ENCODE data around the gene MAP2K5.
A peak's percentile ranks its signal among the peaks of the same experiment; 100 is the strongest.

MAP2K5 gene

DNA sequence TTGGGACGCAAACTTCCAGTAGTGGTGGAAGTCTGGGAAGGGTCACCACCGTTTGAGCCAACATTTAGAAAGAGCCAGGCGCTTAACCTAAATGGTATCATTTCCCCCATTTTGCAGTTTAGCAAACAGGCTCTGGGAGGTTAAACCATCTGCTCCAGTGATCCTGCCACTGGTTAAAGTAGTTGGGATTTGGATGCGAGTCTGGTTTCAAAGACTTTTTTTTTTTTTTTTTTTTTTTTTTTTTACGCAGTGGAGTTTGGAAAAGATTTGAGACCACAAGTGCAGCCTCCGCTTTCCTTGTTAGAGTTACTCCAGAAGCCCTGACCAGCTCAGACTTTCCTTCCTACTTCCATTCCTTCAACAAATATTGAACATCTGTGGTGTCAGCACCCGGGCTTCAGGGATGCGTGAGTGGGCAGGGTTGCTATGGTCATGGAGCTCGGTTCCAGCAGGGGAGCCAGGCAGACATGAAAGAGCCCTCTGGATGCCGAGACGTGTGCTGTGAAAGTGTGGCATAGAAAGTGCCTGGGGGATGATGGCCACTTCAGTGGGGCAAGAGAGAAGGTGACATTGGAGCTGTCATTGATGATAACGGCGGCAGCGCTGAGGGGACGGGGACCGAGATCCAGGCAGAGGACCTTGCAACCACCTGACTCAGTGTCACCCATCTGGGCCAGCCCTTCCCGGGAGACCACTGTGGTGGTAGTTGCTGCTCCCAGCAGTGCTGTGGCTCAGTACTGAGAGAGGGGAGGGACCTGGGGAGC lies 298.4 kb downstream of the MAP2K5 start:
- Histone ChIP-seq H3K4me3 (replicated peaks; ENCODE audit: low read depth, low read length) (peak overlapping the region; percentile 92), H3K36me3 (ENCODE audit: control insufficient read depth, insufficient read depth, low read length) (no peaks in the 10 kb centered on the region), H3K27me3 (replicated peaks; ENCODE audit: control insufficient read depth, insufficient read depth, low read length) (peaks cover 1% of the 10 kb centered on the region; the same call in 1 of the 2 replicates)
- DNase-seq (ENCODE audit: extremely low read depth, insufficient read length): no peak
- TF ChIP-seq, protein P1, sequence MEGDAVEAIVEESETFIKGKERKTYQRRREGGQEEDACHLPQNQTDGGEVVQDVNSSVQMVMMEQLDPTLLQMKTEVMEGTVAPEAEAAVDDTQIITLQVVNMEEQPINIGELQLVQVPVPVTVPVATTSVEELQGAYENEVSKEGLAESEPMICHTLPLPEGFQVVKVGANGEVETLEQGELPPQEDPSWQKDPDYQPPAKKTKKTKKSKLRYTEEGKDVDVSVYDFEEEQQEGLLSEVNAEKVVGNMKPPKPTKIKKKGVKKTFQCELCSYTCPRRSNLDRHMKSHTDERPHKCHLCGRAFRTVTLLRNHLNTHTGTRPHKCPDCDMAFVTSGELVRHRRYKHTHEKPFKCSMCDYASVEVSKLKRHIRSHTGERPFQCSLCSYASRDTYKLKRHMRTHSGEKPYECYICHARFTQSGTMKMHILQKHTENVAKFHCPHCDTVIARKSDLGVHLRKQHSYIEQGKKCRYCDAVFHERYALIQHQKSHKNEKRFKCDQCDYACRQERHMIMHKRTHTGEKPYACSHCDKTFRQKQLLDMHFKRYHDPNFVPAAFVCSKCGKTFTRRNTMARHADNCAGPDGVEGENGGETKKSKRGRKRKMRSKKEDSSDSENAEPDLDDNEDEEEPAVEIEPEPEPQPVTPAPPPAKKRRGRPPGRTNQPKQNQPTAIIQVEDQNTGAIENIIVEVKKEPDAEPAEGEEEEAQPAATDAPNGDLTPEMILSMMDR (IDR thresholded peaks at IDR 0.05; ENCODE audit: insufficient read depth, low read length, poor library complexity, severe bottlenecking): no peak

- Histone ChIP-seq H3K27me3 (replicated peaks; ENCODE audit: control insufficient read depth, insufficient read depth, low read length) (no peaks in the 10 kb centered on the region), H3K4me3 (replicated peaks; ENCODE audit: low read depth, low read length) (peak overlapping the region; percentile 92), H3K36me3 (ENCODE audit: control insufficient read depth, insufficient read depth, low read length) (no peaks in the 10 kb centered on the region)
- DNase-seq (ENCODE audit: extremely low read depth, insufficient read length): no peak
- TF ChIP-seq, protein P1 (IDR thresholded peaks at IDR 0.05; ENCODE audit: insufficient read depth, low read length, poor library complexity, severe bottlenecking): no peak
Measured at GRCh38 chr15:67841513-67841762, 298.9 kb downstream of the MAP2K5 start.

- DNase-seq (ENCODE audit: extremely low read depth, insufficient read length): no peak
- no peak overlapping the region for H3K4me3 ChIP-seq (replicated peaks; ENCODE audit: low read depth, low read length)
- no peaks in the 10 kb centered on the region for H3K36me3 ChIP-seq (ENCODE audit: control insufficient read depth, insufficient read depth, low read length)
- TF ChIP-seq, protein P1 (IDR thresholded peaks at IDR 0.05; ENCODE audit: insufficient read depth, low read length, poor library complexity, severe bottlenecking): no peak
- H3K27me3 ChIP-seq (replicated peaks; ENCODE audit: control insufficient read depth, insufficient read depth, low read length): no peaks in the 10 kb centered on the region
Measured at GRCh38 chr15:67843092-67843501, 300.6 kb downstream of the MAP2K5 start.

GRCh38 chr15:67843571-67844387 lies 301.3 kb downstream of the MAP2K5 start:
- no peak for DNase-seq (ENCODE audit: extremely low read depth, insufficient read length)
- TF ChIP-seq, protein P1 (IDR thresholded peaks at IDR 0.05; ENCODE audit: insufficient read depth, low read length, poor library complexity, severe bottlenecking): no peak

DNA sequence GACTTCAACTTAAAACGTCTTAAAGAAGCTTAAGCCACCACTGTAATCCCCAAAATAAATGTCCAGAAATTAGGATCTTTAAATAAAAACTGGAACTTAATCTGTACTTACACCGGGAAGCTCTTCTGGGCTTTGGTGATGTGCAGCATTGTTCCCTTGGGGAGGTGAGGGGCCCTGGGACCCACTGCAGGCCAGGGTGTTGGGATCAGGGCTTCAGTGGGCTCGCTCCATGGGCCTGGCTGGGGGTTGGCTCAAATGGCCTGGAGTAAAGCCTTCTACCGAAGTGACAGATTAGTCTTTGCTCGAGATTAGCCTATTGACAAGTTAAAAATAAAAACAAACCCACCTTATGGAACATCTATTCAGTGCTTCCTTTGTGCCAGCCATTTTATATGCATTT lies 303.5 kb downstream of the MAP2K5 start:
- DNase-seq (ENCODE audit: extremely low read depth, insufficient read length): no peak
- TF ChIP-seq, protein P1 (IDR thresholded peaks at IDR 0.05; ENCODE audit: insufficient read depth, low read length, poor library complexity, severe bottlenecking): no peak
- H3K4me3 ChIP-seq (replicated peaks; ENCODE audit: low read depth, low read length): no peak overlapping the region
- H3K36me3 ChIP-seq (ENCODE audit: control insufficient read depth, insufficient read depth, low read length): no peaks in the 10 kb centered on the region
- no peaks in the 10 kb centered on the region for H3K27me3 ChIP-seq (replicated peaks; ENCODE audit: control insufficient read depth, insufficient read depth, low read length)

More at GRCh38 chr15:67843571-67844387, 301.3 kb downstream of the MAP2K5 start:
- Histone ChIP-seq H3K4me3 (replicated peaks; ENCODE audit: low read depth, low read length) (no peak overlapping the region), H3K36me3 (ENCODE audit: control insufficient read depth, insufficient read depth, low read length) (no peaks in the 10 kb centered on the region), H3K27me3 (replicated peaks; ENCODE audit: control insufficient read depth, insufficient read depth, low read length) (no peaks in the 10 kb centered on the region)
